Measurements from ENCODE around the gene RER1.

DNA sequence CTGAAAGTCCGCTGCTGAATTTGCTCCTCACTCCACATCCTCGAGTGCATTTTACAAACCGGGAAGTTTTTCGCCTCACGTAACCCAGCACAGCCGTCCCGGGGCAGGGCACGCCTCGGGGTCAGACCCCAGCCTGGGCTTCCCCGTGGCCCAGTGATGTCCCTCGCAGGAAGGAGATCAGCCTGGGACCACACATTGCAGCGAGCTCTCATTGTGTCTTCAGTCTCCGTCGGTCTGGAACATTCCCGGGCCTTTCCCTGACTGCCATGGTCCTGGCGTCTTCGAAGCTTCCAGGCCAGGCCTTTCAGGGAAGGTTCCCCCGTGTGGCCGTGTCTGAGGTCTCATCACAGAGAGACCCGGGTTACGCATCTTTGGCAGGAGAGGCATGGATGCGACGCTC is 43.7 kb upstream of the RER1 start:
- TF ChIP-seq, protein P1, sequence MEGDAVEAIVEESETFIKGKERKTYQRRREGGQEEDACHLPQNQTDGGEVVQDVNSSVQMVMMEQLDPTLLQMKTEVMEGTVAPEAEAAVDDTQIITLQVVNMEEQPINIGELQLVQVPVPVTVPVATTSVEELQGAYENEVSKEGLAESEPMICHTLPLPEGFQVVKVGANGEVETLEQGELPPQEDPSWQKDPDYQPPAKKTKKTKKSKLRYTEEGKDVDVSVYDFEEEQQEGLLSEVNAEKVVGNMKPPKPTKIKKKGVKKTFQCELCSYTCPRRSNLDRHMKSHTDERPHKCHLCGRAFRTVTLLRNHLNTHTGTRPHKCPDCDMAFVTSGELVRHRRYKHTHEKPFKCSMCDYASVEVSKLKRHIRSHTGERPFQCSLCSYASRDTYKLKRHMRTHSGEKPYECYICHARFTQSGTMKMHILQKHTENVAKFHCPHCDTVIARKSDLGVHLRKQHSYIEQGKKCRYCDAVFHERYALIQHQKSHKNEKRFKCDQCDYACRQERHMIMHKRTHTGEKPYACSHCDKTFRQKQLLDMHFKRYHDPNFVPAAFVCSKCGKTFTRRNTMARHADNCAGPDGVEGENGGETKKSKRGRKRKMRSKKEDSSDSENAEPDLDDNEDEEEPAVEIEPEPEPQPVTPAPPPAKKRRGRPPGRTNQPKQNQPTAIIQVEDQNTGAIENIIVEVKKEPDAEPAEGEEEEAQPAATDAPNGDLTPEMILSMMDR (IDR thresholded peaks at IDR 0.05), result no peak
- no peak for TF ChIP-seq POLR2A (IDR thresholded peaks at IDR 0.05)

All from heart left ventricle (tissue), 13 donors.